Fibroblast of skin of back (primary cell): ENCODE results near the gene PCCA.

Source experiments
- DNase-seq: peaks from one replicate; pipeline ENCODE4 v3.0.0-alpha.2; 2013

PCCA gene

GRCh38 chr13:100473501-100474044 lies 384.7 kb downstream of the PCCA start:
- no peak for DNase-seq

GRCh38 chr13:100476963-100477362 lies 388.1 kb downstream of the PCCA start:
- no peak for DNase-seq

GRCh38 chr13:100478107-100478809 lies 389.4 kb downstream of the PCCA start:
- DNase-seq, result no peak

DNA sequence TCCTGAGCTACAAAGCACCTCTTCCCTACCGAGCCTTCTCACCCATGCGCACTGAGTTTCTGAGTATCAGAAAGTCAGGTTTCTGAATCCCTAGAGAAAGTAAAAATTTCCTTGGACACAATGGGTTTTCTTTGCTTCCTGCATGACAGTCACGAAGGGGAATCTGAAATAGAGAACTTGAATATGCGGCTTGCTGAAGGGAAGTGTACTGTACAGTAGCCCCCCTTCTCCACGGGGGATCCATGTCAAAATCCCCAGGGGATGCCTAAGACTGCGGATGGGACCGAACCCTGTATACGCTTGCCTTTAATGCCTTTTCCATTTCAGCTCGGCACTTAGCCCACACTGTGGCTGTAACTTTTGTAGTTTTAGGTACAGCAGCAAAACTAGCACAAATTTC lies 391.8 kb downstream of the PCCA start:
- no peak for DNase-seq

- no peak for DNase-seq
These were observed 394.2 kb downstream of the PCCA start for GRCh38 chr13:100483139-100483538.

DNA sequence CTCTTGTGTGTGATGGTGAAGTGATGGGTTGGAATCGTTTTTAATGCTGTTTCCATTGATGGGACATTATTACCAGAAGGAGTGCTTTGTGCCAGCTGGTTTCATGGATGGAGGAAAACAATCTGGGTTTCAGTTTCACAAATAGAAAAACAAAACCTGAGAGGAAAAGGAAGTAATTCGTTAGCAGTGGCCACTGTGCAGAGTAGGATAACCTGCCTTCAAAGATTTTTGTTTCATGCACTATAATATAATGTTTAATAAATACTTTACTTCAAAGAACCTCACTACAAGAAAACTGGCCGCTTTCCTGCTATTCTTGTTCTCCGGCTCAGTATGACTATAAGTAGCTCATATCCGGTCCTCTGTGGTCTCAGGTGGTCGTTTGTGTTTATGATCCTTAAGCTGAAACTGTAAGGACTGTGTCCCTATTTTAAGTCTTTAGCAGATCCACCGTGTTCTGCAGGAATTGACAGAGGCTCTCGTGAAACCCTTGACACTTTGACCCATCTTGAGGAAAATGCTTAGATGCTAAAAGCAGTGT lies 395.0 kb downstream of the PCCA start:
- no peak for DNase-seq

- DNase-seq, result no peak
These were observed 395.8 kb downstream of the PCCA start for GRCh38 chr13:100484702-100485101.

DNA sequence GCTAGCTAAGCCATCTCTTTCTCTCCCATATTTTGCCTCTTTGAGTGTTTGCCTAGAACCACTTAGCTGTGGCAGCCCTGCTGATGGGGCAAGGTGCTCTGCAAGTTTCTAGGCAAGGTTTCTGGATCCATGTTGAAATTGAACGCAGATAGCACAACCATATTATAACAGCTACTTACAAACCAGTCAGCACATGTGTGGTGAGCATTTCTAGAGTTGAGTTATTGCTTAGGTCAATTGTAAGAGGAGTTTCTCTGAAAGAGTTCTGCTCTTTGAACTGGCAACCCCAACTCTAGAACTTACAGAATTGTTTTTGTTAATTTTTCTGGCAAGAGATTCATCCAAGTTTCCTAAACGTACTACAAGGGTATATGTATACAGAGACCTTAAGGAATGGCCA lies 396.4 kb downstream of the PCCA start:
- no peak for DNase-seq

- DNase-seq, result no peak
These were observed 401.8 kb downstream of the PCCA start for GRCh38 chr13:100490692-100491091.

GRCh38 chr13:100491164-100491842 lies 402.4 kb downstream of the PCCA start:
- DNase-seq, result no peak

DNA sequence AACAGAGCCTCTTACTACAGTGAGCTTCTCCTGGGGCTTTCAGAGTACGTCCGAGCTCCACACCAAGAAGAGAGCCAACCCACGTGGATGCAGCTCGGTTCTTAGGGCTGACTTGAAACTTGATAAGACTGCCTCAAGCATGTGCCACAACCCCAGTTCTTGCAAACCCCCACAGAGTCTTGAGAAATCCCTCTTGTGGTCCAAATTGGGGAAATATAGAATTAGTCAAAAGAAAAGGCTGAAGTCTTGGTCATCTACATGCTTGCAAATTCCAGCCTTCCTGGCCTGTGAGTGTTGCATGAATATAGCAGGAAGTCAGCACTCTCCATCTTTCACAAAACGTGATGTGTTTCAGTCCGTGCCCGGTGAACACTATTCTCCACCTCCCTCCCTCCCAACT lies 404.5 kb downstream of the PCCA start:
- DNase-seq, result no peak

GRCh38 chr13:100495455-100495854 lies 406.6 kb downstream of the PCCA start:
- DNase-seq, result no peak

DNA sequence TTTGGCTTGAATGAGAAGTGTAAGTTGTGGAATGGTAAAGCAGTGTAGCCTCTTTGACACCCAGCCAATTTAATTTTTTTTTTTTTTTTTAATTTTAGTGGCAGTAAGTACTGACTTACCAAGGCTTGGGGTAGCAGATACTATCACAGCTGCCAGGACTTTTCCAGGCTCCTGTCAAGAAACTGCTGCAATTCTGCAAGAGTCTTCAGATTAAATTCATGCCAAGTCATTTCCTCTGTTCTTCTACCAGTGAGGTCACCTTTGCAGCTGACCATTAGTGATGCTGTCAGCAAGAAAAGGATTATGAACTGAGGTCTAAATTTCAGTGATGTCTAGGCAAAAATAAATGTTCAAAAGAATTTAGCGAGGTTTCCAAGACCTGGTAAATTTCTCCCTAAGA lies 408.5 kb downstream of the PCCA start:
- DNase-seq, result peak; percentile 20

DNA sequence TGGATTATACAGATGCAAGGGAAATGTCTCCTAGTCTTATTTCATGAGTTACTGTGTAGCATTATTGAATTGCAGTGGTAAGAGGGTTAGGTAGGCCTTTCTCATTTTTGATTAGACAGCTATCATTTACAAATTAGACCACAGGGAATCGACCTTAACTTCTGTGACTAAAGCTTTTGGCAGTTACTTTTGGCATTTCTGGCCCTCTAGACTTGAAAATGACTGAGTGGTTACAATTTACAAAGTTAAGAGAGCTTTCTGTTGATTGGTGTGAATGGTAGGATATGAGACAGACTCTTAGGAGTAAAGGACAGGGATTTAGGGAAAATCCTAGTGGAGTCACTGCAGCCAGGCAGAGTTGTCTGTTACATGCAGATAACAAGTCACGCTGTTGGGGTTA lies 413.6 kb downstream of the PCCA start:
- peak; percentile 7 for DNase-seq

GRCh38 chr13:100503622-100504021 lies 414.7 kb downstream of the PCCA start:
- no peak for DNase-seq

GRCh38 chr13:100506154-100506553 lies 417.3 kb downstream of the PCCA start:
- no peak for DNase-seq

DNA sequence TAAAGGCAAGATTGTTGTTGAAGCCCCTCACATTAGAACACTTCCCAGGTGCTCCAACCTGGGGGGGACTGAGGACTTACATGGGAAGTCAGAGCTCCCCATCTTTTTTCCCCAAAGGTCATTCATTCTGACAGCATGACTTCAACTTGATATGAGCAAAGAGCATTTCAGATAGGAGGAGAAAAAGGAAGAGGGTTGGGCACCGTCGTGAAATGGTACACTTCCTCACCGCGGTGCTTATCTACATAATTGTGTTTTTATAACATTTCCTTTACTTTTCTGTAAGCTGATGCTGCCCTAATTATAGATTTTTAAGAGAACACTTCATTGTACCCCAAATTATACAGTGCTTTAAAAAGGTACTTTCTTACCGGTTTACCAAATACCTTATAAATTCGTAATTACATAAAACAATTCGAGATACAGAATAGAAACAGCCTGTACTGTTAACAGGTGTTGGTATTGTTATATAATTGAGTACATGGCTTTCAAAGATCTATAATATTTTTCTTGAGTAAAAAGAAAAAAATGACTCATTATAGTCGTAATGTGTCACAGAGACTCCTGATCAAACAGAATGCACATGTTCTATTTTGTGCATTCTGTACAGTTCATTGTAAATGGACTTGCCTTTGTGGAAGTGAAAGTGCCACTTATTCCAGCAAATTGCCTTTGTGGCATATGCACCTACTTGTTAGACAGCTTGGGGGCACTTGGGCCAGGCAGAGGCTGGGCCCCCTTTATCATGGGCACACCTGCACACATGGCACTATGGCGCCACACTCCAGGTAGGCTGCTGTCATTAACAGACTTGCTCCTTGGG lies 417.9 kb downstream of the PCCA start:
- DNase-seq, result no peak

DNA sequence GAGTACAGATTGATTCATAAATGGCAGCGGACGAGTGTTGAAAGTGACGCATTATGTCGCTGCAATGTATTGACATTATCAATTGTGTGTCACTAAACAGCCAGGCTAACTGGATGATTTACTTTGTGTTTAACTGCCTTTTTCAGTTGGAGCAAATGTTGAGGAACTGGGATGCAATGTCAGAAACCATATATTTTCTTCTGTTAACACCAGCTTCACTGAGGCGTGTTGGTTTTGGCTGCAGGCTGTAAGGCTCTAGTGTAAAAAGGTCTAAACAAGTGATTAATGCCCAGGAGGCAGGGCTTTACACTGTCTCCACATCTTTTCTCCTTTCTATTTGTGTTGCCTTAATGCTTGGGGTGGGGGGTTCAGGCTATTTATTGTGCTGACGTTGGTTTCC lies 419.6 kb downstream of the PCCA start:
- no peak for DNase-seq

- no peak for DNase-seq
These were observed 420.1 kb downstream of the PCCA start for GRCh38 chr13:100508996-100509395.

DNA sequence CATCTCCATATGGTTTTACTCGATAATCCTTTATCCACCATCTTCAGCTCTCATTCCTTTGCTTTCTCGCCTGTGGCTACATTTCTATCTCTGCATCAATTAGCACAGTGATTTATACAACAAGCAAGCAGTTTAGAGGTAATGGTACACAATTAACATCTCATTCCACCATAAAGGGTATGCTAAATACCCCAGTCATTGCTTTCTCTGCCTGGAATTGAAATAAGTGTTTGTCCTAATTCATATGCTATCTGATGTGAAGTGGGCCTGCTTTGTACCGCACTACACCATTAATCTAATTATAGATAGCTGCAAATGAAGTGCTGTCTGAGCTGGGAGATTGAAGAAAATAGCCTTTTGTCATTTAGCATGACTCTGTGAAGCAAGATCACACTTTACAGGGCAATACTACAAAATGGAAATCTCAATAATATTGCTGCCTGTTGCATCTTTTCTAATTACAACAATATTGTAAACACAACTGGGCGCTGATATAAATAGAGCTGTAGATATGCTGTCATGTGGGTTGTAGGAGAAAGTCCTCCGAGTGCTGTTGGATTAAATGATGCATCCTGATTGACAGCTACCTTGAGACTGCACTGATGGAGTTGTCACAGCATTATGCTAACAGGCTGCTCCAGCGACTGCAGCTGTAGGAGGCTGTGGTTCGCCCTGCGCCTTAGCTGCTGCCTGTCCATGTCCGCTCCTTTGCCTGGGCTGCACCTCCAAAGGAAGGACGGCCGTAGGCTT lies 421.5 kb downstream of the PCCA start:
- no peak for DNase-seq

DNA sequence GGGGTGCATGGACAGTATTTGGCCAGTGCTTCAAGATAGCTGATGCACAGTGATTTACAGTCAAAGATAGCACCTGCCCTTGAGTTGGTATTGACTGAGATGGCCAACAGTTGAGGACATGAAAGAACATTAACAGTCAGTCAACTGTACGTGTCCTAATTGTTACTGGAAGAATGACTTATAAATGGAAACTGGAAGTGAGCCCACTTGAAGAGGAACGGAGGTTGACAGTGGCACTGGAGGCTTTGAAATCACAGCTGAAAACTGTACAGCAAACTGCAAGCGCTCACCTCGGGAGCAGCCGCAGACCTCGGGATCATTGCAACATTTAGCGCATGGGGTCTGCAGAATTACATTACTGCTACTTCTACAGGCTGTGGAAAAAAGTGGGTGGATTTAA lies 422.6 kb downstream of the PCCA start:
- no peak for DNase-seq

- DNase-seq, result peak; percentile 50
These were observed 423.5 kb downstream of the PCCA start for GRCh38 chr13:100512422-100512821.
